Body of pancreas (tissue), 4 donors: ENCODE measurements around the gene KRT72. TPM values are rescaled to one million over a fixed set of nuclear protein-coding genes. Genes with fewer than 3 reads are reported as not detected.

Source experiments
- ATAC-seq: fragments of 150-250 bp; one replicate; pipeline ENCODE4 v1.9.1; 2016
- DNase-seq, 4 donors: peaks; one replicate each; pipeline ENCODE4 v3.0.0-alpha.2; 2019
- H3K27ac ChIP-seq, 4 donors: fragments of 200-600 bp; sonication (generic); 1 replicate in 3 of 4; 2 replicates in 1 of 4; pipeline versions ENCODE4 v1.5.1 to v1.6.1; 2016 to 2019; ENCODE audit warnings: mild to moderate bottlenecking in 1 of 4, mixed read lengths in 1 of 4, moderate library complexity in 1 of 4
- H3K27me3 ChIP-seq, 2 donors: fragments of 200-600 bp; sonication (generic); one replicate each; pipeline ENCODE4 v1.6.0; 2016; ENCODE audit warnings: mild to moderate bottlenecking in 1 of 2
- H3K36me3 ChIP-seq, 2 donors: fragments of 200-600 bp; sonication (generic); replicated peaks in 1 of 2; 2 replicates each; pipeline ENCODE4 v1.5.1; 2016; ENCODE audit warnings: low read depth in 2 of 2; ENCODE audit not compliant: insufficient read depth in 1 of 2
- H3K4me1 ChIP-seq: fragments of 200-600 bp; sonication (generic); one replicate; pipeline ENCODE4 v1.6.0; 2016
- H3K4me3 ChIP-seq, 2 donors: fragments of 200-600 bp; sonication (generic); 1 replicate in 1 of 2; 2 replicates in 1 of 2; pipeline ENCODE4 v1.5.1; 2016 to 2019
- H3K9me3 ChIP-seq, 3 donors: fragments of 200-600 bp; sonication (generic); 1 replicate in 2 of 3; 2 replicates in 1 of 3; pipeline ENCODE4 v1.5.1; 2016
- CTCF ChIP-seq, 7 experiments: fragments of 450-650 bp in 4 of 7; fragments of 200-600 bp in 3 of 7; sonication (generic) in 3 of 7; IDR thresholded peaks; one replicate each; pipeline ENCODE4 v1.5.1; 2016 to 2019; ENCODE audit warnings: antibody characterized with exemption in 7 of 7
- POLR2A ChIP-seq, 3 donors: fragments of 450-650 bp; IDR thresholded peaks; one replicate each; pipeline ENCODE4 v1.6.1; 2016; ENCODE audit warnings: antibody characterized with exemption in 3 of 3, mild to moderate bottlenecking in 2 of 3
- WGBS, 2 donors: methylation state at CpG; one replicate each; pipeline ENCODE4 v1.1.5; 2017; 5-methylcytosine and 5-hydroxymethylcytosine counted together
- intact Hi-C: fragments of 100-400 bp; cut with DNase I; formaldehyde crosslinking; loops from one replicate; pipeline ENCODE4 v1.15.1; 2023
- total RNA-seq, 2 donors: library from RNA; depleted of rRNA; stranded (reverse); fragments of >200 nt; gene quantifications; one replicate each; pipeline ENCODE4 v1.1.0, GENCODE V29; 2016

Gene KRT72
- total RNA-seq, 2 donors from 2014 or later: not detected

DNA sequence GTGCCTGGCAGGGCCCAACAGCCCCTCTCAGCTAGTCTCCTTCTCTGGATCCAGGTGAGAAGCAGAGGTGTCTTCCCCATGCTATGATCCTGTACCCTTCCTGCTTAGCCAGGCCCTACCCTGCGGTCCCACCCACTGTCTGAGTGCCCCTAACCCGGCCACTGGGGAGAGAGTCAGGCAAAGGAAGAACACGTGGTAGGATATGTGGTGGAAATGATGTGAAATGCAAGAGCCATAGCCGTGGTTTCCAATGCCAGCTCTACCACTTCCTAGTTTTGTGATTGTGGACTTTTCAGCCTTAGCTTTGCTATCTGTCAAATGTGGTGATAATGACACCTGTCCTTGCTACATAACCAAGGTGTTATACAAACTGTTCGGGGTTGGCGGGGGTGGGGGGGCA lies 34.9 kb upstream of the KRT72 start:
- DNase-seq: no peak

DNA sequence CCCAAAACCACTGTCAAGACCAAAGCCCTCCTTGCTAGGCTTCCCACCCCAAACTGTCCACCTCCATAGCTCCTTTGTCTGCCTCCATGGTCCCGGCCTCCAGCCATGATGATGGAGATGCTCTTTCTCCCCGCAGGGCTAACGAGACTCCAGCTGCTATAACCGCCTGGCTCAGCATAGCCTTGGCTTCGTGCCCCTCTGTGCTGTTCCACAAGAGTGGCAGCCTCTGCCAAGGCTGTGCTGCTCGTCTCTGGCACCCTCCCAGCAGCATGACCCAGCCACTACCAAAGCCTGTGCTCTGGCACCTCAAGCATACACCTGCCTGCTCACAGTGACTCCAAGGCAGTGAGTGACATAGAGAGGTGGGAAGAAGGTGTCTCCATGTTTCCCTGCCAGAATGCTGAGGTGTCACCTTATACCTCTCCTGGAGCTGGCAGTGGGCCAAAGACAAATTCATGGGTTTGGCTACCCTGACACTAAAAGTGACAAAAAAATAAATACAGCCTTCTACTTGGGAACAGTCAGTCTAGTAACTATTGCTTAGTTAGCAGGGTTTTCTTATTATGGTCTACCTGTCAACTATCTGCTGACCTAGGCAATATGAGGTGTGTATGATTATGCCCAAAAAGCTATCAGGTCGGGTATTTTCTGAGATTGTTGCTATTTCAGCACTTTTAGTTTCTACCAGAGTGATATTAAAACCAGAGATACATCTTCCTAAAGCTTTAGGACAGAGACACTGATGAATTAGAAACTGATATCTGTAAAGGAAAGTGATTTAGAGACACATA lies 33.2 kb upstream of the KRT72 start:
- peak; percentile 64 for ATAC-seq
- Histone ChIP-seq H3K27me3 (no peaks in the 10 kb centered on the region), H3K4me3 (no peak overlapping the region), H3K27ac (no peak overlapping the region), H3K36me3 (no peaks in the 10 kb centered on the region), H3K9me3 (no peaks in the 10 kb centered on the region), H3K4me1 (no peaks in the 10 kb centered on the region)
- 23% methylated on average over 6 to 7 of the region's 7 CpGs for WGBS, 2 donors
- DNase-seq: peak; percentile 44 to 87 (median 74)
- no peak for TF ChIP-seq POLR2A (IDR thresholded peaks at IDR 0.05)
- no peak for TF ChIP-seq CTCF (IDR thresholded peaks at IDR 0.05)
- intact Hi-C loops: no loop called here

More for the DNA sequence above, 34.9 kb upstream of the KRT72 start:
- no peak overlapping the region for H3K4me3 ChIP-seq
- intact Hi-C loops: no loop called here
- no peak for TF ChIP-seq POLR2A (IDR thresholded peaks at IDR 0.05)
- no peak for TF ChIP-seq CTCF (IDR thresholded peaks at IDR 0.05)
- no peak overlapping the region for H3K27ac ChIP-seq
- H3K27me3 ChIP-seq: no peaks in the 10 kb centered on the region
- no peaks in the 10 kb centered on the region for H3K4me1 ChIP-seq
- H3K36me3 ChIP-seq: no peaks in the 10 kb centered on the region
- no peaks in the 10 kb centered on the region for H3K9me3 ChIP-seq
- 57 to 71% methylated on average over 6 of the region's 6 CpGs for WGBS, 2 donors
- no peak for ATAC-seq

DNA sequence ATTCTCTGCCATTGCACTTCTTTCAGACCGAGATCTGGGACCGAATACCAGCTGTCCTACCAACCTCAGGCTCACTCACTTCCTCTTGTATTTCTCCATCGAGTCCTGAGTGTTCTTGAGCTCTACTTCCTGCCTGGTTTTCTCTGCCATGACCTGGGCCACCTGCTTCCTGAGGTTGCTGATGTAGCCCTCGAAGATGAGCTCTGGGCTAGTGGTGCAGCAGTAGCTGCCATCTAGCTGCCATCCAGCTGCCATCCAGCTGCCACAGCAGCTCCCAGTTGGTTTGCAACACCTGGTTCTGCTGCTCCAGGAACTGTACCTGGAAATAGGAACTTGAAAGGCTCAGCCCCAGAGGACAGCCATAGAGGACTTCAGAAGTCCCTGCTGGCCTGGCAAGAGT lies 32.1 kb upstream of the KRT72 start:
- ATAC-seq: no peak

DNA sequence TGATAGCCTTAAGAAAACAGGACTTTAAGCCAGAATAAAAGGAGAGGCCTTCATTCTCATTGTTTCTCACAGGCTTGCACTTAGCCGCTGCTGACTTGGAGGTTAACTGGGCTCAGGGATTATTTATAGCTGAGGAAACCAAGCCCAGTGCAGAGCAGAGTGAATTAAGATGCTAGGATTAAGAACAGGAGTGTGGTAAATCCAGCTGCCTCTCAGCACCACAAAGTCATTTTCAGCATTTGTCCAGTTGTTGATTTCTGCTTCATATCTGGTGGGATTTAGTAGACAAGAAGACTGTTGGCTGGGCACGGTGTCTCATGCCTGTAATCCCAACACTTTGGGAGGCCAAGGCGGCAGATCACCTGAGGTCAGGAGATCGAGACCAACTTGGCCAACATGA lies 31.4 kb upstream of the KRT72 start:
- H3K27ac ChIP-seq: no peak overlapping the region
- H3K36me3 ChIP-seq: no peaks in the 10 kb centered on the region
- H3K27me3 ChIP-seq: no peaks in the 10 kb centered on the region
- TF ChIP-seq CTCF (IDR thresholded peaks at IDR 0.05): no peak
- no peak for TF ChIP-seq POLR2A (IDR thresholded peaks at IDR 0.05)
- H3K4me3 ChIP-seq: no peak overlapping the region
- WGBS, 2 donors: 75 to 84% methylated on average over 3 to 4 of the region's 4 CpGs
- ATAC-seq: no peak
- H3K9me3 ChIP-seq: no peaks in the 10 kb centered on the region
- no peak for DNase-seq
- H3K4me1 ChIP-seq: no peaks in the 10 kb centered on the region
- intact Hi-C loops: no loop called here

More for the DNA sequence above, 32.1 kb upstream of the KRT72 start:
- intact Hi-C loops: no loop called here
- H3K4me3 ChIP-seq: no peak overlapping the region
- H3K36me3 ChIP-seq: no peaks in the 10 kb centered on the region
- WGBS, 2 donors: 51 to 68% methylated on average over 4 of the region's 4 CpGs
- no peaks in the 10 kb centered on the region for H3K4me1 ChIP-seq
- no peak for TF ChIP-seq POLR2A (IDR thresholded peaks at IDR 0.05)
- TF ChIP-seq CTCF (IDR thresholded peaks at IDR 0.05): no peak
- H3K9me3 ChIP-seq: no peaks in the 10 kb centered on the region
- H3K27ac ChIP-seq: no peak overlapping the region
- no peak for DNase-seq
- H3K27me3 ChIP-seq: no peaks in the 10 kb centered on the region
